ENCODE results near the gene SSUH2. TPM values are rescaled to one million over a fixed set of nuclear protein-coding genes. Genes with fewer than 3 reads are reported as not detected.

SSUH2 gene
- total and polyA plus RNA-seq, 4 donors = 0.17 to 2.1 (median 0.24) TPM

DNA sequence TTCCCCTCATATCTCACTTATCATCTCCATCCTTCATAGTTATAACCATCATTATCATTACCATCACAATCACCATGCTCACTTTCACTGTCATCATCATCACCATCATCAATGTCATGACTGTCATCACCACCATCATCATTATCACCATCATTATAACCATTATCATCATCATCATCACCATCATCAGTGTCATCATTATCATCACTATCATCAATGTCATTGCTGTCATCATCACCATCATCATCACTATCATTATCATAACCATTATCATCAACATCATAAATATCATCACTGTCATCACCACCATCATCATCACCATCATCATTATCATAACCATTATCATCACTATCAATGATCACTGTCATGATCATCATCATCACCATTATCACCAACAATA, 44.1 kb downstream of the SSUH2 start (continued):
- TF ChIP-seq REST (IDR thresholded peaks at IDR 0.05) (no peak), FOXA1 (IDR thresholded peaks at IDR 0.05) (no peak)

- no peak overlapping the region for H3K9ac ChIP-seq (ENCODE audit: low read depth in 1 of 2, low read length in 2 of 2)
- H3K27ac ChIP-seq (ENCODE audit: low read depth in 1 of 2, low read length in 2 of 2) = no peak overlapping the region
- H3K27me3 ChIP-seq (ENCODE audit: control insufficient read depth in 4 of 4, insufficient read depth in 4 of 4, low read length in 3 of 4) = no peaks in the 10 kb centered on the region
- DNase-seq (ENCODE audit: low spot score) = no peak
- no peaks in the 10 kb centered on the region for H3K9me3 ChIP-seq (ENCODE audit: control insufficient read depth in 4 of 4, low read length in 3 of 4)
- H3K4me3 ChIP-seq (ENCODE audit: low read depth in 1 of 3, low read length in 3 of 3) = no peak overlapping the region
- H3K4me1 ChIP-seq (ENCODE audit: control insufficient read depth in 4 of 4, insufficient read depth in 4 of 4, low read length in 3 of 4) = no peaks in the 10 kb centered on the region
- no peaks in the 10 kb centered on the region for H3K36me3 ChIP-seq (ENCODE audit: control insufficient read depth in 4 of 4, insufficient read depth in 3 of 4, low read depth in 1 of 4, low read length in 3 of 4)
- WGBS = 77% methylated on average over 3 of the region's 3 CpGs
- TF ChIP-seq RXRA (IDR thresholded peaks at IDR 0.05) (no peak), HNF4A (conservative IDR thresholded peaks at IDR 0.05) (no peak), RAD21 (IDR thresholded peaks at IDR 0.05) (no peak), JUND (IDR thresholded peaks at IDR 0.05) (no peak), ATF3 (IDR thresholded peaks at IDR 0.05) (no peak), HNF4G (IDR thresholded peaks at IDR 0.05) (no peak), FOXA1 (IDR thresholded peaks at IDR 0.05) (no peak), YY1 (IDR thresholded peaks at IDR 0.05) (no peak), FOXA2 (IDR thresholded peaks at IDR 0.05) (no peak), GABPA (IDR thresholded peaks at IDR 0.05 in 1 of 2, conservative IDR thresholded peaks at IDR 0.05 in 1 of 2) (no peak), REST (IDR thresholded peaks at IDR 0.05) (no peak), SP1 (IDR thresholded peaks at IDR 0.05) (no peak), TAF1 (conservative IDR thresholded peaks at IDR 0.05) (no peak), NR2F2 (IDR thresholded peaks at IDR 0.05) (no peak), ZBTB33 (IDR thresholded peaks at IDR 0.05) (no peak), EGR1 (IDR thresholded peaks at IDR 0.05; ENCODE audit: low read depth in 2 of 2) (no peak)
Observed at GRCh38 chr3:8599146-8599545, 45.5 kb downstream of the SSUH2 start.
